Epithelial cell of esophagus (primary cell): ENCODE results near the gene DAZAP1.

Experiments
- DNase-seq: peaks from one replicate; pipeline ENCODE4 v3.0.0; 2010; ENCODE audit warnings: low read depth
- H3K4me3 ChIP-seq: 2 replicates; pipeline ENCODE4 v1.5.1; 2011; ENCODE audit warnings: mild to moderate bottlenecking, low read length, control low read depth
- TF ChIP-seq, protein P1 (sequence below): IDR thresholded peaks from 2 replicates; pipeline ENCODE4 v1.5.1; 2011; ENCODE audit warnings: low read depth, mild to moderate bottlenecking, low read length, control low read depth, inconsistent platforms; ENCODE audit not compliant: insufficient read depth; ENCODE audit errors: missing control alignments

DAZAP1 gene

DNA sequence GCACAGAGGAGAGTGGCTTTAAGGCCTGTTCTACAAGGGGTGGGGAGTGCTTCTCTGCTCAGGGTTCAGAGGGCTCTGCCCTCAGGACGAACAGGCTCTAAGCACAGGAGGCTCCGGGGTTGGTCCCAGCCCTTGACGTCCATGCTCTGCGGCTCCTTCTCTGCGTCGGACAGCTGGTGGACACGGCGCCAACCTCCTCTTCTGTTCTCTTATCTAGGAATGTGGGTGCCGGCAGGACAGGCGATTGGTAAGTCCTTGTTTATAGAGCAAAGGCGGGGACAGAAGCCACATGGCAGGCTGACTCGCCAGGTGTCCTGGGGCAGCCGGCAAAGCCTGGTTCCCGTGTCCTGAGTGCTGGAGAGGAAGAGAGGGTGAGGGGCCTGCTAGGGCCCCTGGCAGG lies 22.4 kb downstream of the DAZAP1 start:
- no peak for DNase-seq
- no peak overlapping the region for H3K4me3 ChIP-seq
- TF ChIP-seq, protein P1, sequence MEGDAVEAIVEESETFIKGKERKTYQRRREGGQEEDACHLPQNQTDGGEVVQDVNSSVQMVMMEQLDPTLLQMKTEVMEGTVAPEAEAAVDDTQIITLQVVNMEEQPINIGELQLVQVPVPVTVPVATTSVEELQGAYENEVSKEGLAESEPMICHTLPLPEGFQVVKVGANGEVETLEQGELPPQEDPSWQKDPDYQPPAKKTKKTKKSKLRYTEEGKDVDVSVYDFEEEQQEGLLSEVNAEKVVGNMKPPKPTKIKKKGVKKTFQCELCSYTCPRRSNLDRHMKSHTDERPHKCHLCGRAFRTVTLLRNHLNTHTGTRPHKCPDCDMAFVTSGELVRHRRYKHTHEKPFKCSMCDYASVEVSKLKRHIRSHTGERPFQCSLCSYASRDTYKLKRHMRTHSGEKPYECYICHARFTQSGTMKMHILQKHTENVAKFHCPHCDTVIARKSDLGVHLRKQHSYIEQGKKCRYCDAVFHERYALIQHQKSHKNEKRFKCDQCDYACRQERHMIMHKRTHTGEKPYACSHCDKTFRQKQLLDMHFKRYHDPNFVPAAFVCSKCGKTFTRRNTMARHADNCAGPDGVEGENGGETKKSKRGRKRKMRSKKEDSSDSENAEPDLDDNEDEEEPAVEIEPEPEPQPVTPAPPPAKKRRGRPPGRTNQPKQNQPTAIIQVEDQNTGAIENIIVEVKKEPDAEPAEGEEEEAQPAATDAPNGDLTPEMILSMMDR, result no peak

DNA sequence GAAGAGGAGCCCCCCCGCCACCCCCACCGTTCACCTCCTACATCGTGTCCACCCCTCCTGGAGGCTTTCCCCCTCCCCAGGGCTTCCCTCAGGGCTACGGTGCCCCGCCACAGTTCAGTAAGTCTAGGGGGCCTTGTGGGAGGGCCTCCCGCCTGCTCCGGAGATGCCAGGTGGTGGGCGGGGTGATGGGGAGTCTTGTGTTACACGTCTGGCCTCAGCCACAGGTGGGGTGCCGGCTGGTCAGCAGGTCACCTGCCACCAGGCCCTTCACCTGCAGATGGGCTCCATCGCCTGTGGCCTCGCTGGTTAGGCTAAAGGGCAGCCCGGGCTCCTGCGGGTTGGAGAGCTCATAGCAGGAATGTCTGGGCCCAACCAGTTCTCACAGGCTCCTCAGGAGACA lies 22.9 kb downstream of the DAZAP1 start:
- DNase-seq, result no peak
- H3K4me3 ChIP-seq, result no peak overlapping the region
- TF ChIP-seq, protein P1, result no peak

DNA sequence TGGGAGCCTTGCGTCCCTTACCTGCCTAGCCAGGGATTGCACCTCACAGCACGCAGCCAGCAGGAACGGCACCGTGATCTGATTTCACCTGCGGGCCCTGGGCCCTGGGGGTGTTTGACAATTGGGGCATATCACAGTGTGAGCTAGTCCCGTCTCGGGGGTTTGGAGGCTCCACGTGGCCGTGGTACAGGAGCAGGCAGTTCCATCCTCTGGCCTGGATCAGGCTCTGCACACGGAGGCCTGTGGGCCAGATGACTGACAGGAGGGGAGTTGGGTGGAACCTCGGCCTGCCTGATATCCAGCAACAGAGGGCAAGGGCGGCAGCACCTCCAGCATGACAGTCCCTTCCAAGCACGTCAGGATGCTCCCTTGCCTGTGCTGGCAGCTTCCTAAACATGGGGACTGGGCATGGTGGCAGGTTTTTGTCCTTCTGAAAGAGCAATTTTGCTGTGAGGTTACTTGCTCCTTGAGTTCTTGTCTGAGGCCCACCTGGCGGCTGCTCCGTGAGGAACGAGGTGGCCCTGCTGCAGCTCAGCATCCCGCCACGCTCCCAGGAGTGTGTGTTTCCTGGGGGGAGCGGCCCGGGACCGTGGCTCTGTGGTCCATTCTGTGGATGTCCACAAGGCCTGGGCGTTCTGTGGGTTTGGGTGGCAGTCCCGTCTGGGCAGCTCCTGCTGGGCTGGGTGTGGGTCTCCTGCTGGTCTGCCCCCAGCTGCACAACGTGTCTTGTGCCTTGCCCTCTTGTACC lies 24.5 kb downstream of the DAZAP1 start:
- H3K4me3 ChIP-seq, result no peak overlapping the region
- TF ChIP-seq, protein P1, result no peak
- DNase-seq, result no peak

DNA sequence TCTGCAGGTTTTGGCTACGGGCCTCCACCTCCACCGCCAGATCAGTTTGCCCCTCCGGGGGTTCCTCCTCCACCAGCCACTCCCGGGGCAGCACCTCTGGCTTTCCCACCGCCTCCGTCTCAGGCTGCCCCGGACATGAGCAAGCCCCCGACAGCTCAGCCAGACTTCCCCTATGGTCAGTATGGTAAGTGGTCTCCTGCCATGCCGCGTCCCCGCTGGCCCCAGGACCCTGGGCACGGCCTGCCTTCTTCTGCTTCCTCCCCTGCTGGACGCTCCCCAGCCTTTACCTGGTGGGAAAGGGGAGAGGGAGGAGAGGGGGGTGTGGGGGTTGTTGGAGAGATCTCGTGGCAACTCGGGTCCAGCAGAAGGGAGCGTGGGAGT lies 25.1 kb downstream of the DAZAP1 start:
- TF ChIP-seq, protein P1, result no peak
- H3K4me3 ChIP-seq, result no peak overlapping the region
- DNase-seq, result no peak

DNA sequence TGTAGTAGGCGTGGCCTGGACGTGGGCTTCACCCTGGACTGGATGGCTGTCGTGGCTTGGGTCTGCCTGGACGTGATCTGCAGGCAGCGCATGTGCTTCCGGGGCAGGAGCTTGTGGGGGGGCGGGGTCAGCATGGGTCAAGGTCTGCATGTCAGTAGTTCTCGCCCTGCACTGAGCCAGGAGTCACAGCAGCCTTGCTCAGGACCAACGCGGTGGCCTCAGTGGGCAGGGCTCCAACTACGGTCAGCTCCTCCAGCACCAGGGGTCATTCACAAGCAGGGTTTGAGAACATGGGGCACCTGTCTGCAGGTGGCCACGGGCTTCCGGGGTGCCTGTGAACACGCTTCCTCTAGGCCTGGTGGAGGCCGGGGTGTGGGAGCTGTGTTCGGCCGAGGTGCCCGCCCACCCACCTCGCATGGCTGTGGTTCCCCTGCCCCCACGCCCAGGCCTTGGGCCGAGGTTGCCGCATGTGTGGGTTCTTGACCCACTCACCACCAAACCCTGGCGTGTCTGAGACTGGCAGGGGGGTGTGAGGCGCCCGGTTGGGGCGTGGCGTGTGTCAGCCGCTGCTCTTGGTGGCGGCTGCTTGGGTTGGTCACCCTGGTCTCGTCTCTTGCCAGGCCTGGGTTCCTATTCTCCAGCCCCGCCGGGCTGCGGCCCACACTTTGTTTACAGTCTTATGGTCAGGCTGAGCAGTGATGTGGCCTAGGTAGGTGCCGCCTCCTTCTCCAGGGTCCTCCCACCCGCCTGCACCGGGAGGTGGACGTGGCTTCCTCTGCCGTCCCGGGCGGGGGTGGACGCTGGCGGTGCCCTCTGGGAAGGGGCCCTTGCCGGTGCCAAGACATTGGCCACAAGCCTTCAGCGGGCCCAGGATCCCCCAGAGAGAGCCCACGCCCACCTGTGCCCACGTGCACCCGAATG lies 26.0 kb downstream of the DAZAP1 start:
- DNase-seq, result no peak
- H3K4me3 ChIP-seq, result no peak overlapping the region
- TF ChIP-seq, protein P1, result no peak

DNA sequence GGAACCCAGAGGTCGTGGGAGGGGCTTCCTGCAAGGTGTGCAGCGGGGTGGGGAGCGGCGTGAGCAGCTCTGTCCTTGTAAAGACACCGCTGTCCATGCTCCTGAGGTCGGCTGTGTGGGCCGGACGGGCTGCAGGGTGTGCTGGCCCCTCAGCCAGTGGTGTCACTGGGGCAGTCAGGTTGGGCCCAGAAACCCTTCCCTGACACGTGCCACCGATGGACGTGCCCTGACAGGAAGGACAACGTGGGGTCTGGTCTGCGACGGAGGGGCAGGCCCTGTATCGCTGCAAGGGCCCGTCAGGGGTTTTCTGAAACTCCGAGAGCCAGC lies 26.6 kb downstream of the DAZAP1 start:
- TF ChIP-seq, protein P1, result no peak
- DNase-seq, result no peak
- H3K4me3 ChIP-seq, result no peak overlapping the region
